CD4-positive, alpha-beta T cell treated with Interleukin-12 subunit alpha and Interleukin-12 subunit beta, for 1 hour (primary cell): Measurements from ENCODE around the gene KAT6B.

Experiments
- DNase-seq: peaks from one replicate; pipeline ENCODE4 v3.0.0-alpha.2; 2020

Gene KAT6B

GRCh38 chr10:74924251-74924963 lies 98.0 kb downstream of the KAT6B start:
- no peak for DNase-seq

DNA sequence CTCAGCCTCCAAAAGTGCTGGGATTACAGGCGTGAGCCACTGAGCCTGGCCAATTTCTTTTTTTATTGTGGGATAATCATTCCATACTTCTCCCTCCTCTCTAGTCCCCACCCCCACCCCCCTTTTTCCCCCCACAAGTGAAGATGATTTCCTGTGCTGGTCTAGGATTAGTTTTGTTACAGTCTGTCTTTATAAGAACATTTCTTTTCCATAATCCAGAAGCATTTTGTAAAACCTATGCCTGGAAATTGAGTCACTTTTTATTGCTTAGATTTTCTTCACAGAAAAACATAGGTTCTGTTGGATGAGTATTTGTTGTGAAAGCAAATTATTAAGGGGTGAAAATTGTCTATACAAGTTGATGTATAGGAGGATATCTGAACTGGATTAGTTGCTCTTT lies 98.9 kb downstream of the KAT6B start:
- no peak for DNase-seq

DNA sequence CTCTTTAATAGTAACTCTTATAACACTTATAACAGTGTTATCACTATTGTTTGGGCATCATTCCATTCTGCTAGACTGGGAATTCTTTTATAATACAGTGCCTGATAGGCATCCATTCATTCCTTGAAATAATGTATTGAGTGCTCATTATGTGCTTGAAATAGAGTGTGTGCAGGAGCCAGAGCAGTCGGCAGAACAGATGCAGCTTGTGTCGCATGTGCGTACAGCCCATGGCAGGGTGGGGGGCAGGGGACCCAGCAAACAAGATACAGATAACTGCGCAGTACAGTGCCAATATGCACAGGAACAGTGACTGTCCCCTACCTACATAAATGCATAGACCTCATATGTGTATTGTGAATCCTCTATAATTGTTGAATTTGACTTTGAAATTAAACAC lies 99.3 kb downstream of the KAT6B start:
- DNase-seq, result no peak

- DNase-seq, result no peak
Measured at GRCh38 chr10:74926791-74927585, 100.6 kb downstream of the KAT6B start.

DNA sequence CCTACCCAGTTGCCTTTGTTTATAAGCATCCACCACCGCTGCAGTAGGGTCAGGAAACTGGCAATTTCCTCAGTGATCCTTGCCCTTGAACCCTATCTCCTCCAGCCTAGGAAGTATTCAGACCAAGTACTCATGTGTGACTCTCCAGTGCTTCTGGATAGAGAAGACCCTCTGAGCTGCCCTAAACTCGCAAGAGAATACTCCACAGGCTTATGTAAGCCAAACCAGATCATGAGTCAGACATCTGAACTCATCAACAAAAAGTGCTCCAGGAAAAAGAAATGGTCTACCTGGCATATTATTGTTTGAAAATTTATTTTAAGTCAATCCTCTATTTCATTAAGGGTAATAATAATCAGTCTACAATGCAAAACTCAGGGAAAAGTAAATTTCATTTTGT lies 101.3 kb downstream of the KAT6B start:
- DNase-seq, result no peak

- DNase-seq, result no peak
Measured at GRCh38 chr10:74928742-74929191, 102.4 kb downstream of the KAT6B start.

DNA sequence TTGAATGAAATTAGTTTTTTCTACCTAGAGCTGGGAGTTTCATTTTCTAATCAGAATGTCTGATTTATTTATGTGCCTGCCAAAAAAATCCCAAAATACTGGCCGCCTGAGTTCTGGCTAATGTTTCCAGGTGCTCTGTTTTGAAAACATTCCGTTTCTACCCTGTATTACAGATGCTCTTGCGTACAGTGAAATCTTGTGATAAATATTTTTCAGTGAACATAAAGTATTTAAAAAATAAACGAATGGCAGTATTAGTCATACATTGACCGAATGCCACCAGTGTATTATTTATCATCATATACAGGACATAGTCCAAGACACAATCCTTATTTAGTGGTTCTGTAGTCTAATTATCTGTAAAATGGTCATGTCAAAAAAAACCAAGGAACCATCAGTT lies 102.8 kb downstream of the KAT6B start:
- no peak for DNase-seq

DNA sequence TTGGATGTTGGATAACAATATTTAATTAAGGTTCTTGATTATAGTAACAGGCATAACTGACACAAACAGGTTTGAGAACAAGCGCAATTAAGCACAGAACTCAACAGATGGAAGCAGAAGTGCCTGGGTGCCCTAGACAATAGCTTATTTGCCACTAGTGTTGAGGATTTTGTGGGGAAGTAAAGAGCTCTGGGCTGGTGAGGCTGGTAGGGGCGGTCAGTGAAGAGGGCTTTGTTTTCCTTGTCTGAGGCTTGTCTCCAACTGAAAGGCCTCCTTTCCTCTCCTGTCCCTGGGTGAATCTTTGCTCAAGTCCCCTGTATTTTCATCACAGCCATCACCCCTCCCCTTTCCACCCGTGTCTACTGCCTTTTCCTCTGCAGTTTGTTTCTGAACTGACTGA lies 104.6 kb downstream of the KAT6B start:
- no peak for DNase-seq

DNA sequence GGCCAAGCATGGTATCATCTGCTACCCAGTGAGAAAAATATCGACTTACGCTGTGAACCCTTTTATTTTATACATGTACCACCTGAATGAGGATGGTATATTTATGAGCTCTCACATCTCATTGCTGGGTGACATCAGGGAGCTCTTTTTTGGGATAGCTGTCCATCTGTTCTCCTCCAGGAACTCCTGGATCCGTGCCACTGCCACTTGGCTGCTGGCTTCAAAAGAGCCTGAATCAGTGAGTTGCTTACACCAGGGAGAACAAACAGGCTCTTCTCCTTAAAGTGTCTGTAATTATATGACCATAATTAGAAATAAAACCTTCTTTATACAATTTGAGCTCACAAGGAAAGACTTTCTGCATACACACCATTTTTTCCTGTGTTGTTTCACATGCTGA lies 106.2 kb downstream of the KAT6B start:
- DNase-seq, result no peak

DNA sequence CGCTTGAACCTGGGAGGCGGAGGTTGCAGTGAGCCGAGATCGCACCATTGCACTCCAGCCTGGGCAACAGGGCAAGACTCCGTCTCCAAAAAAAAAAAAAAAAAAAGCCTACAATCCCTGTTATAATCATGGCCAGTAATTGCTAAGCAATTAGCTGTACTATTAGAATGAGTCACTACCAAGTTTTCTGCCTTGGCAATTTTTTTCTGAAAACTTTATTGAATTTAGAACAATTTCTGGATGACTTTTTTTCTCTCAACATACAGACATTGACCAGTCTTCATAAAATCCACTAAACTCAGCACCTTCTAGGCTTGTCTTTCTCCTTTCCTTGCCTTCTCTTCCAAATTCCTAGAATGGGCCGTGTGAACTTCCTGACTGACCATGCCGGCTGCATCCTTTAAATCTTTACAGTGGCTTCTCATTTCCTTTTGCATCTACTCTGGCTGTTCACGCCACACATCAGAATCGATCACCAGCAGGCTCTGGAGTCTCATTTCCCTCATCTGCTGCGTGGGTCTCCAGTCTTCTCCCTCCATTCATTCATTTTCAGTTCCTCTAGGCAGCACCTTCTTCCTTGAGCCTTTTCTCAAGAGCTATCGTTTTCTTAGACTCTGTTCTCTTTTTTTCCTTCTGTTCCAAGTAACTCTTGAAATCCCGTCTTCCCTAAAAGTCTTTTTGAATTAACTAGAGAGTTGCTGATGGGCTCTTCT lies 107.9 kb downstream of the KAT6B start:
- no peak for DNase-seq

DNA sequence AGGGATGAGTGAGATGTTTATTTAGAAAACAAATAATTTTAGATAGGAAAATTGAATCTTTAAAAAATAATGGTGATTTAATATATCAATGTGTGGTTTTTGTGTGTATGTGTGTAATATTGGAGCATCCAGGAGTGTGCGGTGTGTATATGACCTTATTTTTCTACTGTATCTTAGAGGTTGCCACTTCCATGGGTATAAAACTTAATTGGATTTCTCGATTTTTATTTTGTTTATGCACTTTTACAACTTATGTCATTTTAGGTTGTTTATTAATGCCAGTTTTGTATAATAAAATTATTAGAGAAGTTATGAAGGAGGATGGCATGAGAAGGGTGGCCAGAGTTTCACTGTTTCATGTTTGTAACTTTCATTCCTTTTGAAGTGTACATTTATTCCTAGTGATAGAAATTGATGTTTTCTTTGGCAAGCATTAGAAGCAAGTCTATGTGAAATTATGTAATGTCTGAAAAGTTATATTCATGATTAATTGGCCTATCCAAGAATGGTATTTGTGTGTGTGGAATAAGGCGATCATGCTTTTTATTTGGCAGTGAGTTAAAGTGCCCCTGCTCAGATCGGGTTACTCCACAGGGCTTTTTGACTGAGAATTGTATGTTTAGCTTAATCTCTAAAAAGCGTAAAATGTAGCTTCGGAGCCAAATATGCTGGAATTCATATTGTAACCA lies 110.3 kb downstream of the KAT6B start:
- DNase-seq, result no peak

GRCh38 chr10:74937266-74937856 lies 111.0 kb downstream of the KAT6B start:
- no peak for DNase-seq

DNA sequence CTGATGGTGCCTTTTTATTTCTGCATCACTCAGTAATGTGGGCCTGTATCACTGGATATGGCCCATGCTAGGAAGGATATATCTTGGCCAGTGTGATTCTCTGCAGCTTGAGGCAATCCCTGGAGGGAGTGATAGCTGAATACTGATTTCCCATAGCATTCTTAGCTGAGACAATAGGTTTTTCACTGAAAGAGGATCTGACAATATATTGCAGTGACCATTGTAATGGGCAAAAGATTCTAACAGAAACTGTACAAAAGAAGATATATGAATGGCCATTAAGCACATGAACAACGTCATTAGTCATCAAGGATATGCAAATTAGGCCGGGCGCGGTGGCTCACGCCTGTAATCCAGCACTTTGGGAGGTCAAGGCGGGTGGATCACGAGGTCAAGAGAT lies 117.8 kb downstream of the KAT6B start:
- no peak for DNase-seq

DNA sequence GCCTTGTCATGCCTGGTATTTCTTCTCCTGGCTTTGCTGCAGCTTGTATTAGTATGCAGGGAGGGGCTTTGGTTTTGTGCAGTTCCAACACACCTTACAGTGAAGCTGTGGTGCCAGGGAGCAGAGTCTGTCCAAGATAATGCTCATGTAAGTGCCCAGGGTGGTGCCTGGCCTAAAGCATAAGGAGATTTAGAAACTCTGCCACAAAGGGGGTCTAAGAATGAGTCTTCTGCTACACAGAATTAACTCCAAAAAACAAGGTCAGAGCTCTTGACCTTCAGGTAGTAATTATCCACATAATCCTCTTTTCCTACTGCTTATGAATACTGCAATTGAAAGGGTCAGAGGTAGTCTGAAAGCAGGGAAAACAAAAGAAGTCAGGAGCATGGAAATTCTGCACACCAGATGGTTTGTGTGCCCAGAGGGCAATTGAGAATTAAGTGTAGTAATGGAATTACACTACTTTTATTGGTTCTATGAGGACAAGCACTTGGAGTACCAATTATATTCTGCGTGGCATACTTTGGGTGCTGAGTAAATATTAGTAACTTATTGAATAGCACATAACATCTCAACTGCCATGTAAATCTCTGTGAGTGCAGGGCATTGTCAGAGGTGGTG lies 121.5 kb downstream of the KAT6B start:
- no peak for DNase-seq

DNA sequence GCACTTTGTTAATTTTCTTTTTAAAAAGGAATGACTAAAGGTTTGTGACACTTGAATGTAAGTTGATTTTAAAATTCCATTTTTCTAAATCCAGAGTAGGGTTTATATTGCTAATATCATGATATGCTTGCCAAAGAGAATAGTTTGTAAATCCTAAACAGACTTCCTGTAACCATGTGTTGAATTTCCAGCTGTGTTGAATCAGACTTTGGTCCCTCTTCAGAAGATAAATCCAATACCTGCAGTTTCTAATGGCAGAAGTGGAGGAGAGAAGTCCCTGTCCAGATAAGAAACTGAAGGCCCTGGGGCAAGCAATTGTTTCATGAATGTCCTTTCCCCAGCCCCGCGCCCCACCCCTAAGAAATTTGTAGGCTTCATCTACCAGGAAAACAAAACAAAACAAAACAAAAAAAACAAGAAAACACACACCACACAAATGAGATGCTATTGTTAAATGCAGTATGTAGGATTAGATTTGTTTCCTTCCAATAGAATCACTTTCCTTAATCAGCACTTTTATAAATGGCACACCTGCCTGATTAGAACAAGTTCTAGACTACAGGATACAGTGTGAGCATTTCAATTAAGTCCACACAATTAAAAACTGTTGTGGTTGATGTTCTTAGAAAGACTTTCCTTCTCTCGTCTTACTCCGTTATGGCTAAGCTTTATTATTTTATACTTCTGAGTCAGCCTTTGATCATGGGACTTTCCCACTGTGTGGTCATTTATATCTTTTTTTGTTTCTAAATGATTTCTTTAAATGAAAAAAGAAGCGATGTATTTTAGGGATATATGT lies 122.8 kb downstream of the KAT6B start:
- DNase-seq, result no peak

GRCh38 chr10:74949843-74950765 lies 123.7 kb downstream of the KAT6B start:
- DNase-seq, result no peak

- DNase-seq, result no peak
Measured at GRCh38 chr10:74953214-74953613, 126.8 kb downstream of the KAT6B start.

DNA sequence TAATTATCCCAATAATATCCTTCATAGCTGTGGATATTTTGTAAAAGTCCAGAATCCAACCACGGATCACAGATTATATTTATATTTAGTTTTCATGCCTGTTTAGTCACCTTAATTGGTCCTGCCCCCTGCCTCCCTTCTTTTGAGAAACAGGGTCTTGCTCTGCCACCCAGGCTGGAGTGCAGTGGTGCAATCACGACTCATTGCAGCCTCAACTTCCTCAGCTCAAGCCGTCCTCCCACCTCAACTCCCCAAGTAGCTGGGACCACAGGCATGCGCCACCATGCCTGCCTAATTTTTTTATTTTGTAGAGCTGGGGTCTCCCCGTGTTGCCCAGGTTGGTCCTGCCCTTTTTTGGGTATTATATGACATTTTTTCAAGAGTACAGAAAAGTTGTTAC lies 129.4 kb downstream of the KAT6B start:
- no peak for DNase-seq

DNA sequence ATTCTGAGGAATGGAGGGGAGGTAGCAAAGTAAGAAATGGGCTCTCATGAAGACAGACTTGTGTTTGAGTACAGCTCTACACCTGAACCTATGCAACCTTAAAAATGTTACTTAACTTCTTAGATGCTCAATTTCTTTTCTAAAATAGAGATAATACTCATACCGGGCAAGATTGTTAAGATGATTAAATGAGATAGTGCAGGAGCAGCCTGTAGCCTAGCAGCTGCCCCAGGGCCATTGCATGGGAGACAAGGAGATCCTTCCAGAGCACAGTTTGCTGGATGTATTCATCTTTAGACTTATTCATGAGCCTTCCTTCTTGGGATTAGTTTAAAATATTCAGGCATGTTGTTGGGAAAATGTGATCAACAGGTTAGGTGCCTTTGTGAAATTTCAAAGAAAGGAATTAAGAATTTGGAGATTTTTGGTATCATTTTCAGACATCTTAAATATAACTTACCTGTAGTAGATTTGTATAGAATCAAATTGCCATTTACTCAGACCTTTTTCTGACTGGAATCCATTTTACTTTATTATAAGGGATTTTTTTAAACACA lies 130.2 kb downstream of the KAT6B start:
- DNase-seq, result no peak
